Lower leg skin (tissue), 3 donors: ENCODE data around the gene NINJ2.

Source experiments
- CTCF ChIP-seq, 3 donors: fragments of 450-650 bp; IDR thresholded peaks; one replicate each; pipeline ENCODE4 v1.5.1; 2016; ENCODE audit warnings: antibody characterized with exemption in 3 of 3, mild to moderate bottlenecking in 3 of 3, moderate library complexity in 2 of 3
- POLR2A ChIP-seq, 2 donors: fragments of 450-650 bp; IDR thresholded peaks; one replicate each; pipeline ENCODE4 v1.6.1; 2016 to 2017; ENCODE audit warnings: antibody characterized with exemption in 2 of 2, mild to moderate bottlenecking in 1 of 2, moderate library complexity in 1 of 2

- TF ChIP-seq CTCF (IDR thresholded peaks at IDR 0.05) (no peak), POLR2A (IDR thresholded peaks at IDR 0.05) (no peak)
Observed at GRCh38 chr12:690466-690865, 27.2 kb upstream of the NINJ2 start.
